HL-60 (cell line): Measurements from ENCODE around the gene SARM1.

Experiments used
- GABPA ChIP-seq: IDR thresholded peaks from 2 replicates; pipeline ENCODE4 v1.6.1; 2012; ENCODE audit warnings: low read depth
- POLR2AphosphoS5 ChIP-seq: IDR thresholded peaks from 2 replicates; pipeline ENCODE4 v1.6.1; 2012; ENCODE audit warnings: low read depth
- SPI1 ChIP-seq: IDR thresholded peaks from 2 replicates; pipeline ENCODE4 v1.6.1; 2012; ENCODE audit warnings: low read depth, mild to moderate bottlenecking, borderline replicate concordance
- TF ChIP-seq, protein P1 (sequence below): IDR thresholded peaks from one replicate; pipeline ENCODE4 v1.5.1; 2011; ENCODE audit warnings: low read length, control low read depth, inconsistent platforms; ENCODE audit not compliant: insufficient read depth
- TF ChIP-seq, protein P2 (sequence below): IDR thresholded peaks from 2 replicates; pipeline ENCODE4 v1.6.1; 2012; ENCODE audit warnings: low read depth; ENCODE audit not compliant: insufficient replicate concordance

DNA sequence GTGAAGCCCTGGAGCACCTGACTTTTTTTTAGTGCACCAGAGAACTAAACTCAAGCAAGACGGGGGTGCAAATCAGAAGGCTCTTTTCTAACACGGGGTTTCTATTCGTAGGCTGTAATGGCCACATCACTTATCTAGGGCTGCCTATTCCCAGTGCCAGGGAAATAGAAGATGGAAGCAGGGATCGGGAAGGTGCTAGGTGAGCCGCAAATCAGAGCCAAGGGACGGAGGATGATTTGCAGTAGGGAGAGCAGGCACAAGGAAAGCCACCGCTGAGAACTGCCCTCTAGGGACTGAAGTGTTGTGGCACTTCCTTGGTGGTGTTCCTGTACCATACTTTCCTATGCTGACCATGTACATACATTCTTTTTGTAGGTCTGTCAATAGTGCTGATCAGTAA is 42.3 kb downstream of the SARM1 start:
- TF ChIP-seq, protein P1, sequence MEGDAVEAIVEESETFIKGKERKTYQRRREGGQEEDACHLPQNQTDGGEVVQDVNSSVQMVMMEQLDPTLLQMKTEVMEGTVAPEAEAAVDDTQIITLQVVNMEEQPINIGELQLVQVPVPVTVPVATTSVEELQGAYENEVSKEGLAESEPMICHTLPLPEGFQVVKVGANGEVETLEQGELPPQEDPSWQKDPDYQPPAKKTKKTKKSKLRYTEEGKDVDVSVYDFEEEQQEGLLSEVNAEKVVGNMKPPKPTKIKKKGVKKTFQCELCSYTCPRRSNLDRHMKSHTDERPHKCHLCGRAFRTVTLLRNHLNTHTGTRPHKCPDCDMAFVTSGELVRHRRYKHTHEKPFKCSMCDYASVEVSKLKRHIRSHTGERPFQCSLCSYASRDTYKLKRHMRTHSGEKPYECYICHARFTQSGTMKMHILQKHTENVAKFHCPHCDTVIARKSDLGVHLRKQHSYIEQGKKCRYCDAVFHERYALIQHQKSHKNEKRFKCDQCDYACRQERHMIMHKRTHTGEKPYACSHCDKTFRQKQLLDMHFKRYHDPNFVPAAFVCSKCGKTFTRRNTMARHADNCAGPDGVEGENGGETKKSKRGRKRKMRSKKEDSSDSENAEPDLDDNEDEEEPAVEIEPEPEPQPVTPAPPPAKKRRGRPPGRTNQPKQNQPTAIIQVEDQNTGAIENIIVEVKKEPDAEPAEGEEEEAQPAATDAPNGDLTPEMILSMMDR = no peak
- TF ChIP-seq GABPA = no peak
- no peak for TF ChIP-seq POLR2AphosphoS5
- no peak for TF ChIP-seq SPI1
- TF ChIP-seq, protein P2, sequence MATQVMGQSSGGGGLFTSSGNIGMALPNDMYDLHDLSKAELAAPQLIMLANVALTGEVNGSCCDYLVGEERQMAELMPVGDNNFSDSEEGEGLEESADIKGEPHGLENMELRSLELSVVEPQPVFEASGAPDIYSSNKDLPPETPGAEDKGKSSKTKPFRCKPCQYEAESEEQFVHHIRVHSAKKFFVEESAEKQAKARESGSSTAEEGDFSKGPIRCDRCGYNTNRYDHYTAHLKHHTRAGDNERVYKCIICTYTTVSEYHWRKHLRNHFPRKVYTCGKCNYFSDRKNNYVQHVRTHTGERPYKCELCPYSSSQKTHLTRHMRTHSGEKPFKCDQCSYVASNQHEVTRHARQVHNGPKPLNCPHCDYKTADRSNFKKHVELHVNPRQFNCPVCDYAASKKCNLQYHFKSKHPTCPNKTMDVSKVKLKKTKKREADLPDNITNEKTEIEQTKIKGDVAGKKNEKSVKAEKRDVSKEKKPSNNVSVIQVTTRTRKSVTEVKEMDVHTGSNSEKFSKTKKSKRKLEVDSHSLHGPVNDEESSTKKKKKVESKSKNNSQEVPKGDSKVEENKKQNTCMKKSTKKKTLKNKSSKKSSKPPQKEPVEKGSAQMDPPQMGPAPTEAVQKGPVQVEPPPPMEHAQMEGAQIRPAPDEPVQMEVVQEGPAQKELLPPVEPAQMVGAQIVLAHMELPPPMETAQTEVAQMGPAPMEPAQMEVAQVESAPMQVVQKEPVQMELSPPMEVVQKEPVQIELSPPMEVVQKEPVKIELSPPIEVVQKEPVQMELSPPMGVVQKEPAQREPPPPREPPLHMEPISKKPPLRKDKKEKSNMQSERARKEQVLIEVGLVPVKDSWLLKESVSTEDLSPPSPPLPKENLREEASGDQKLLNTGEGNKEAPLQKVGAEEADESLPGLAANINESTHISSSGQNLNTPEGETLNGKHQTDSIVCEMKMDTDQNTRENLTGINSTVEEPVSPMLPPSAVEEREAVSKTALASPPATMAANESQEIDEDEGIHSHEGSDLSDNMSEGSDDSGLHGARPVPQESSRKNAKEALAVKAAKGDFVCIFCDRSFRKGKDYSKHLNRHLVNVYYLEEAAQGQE = no peak
